Osteoblast (primary cell): Measurements from ENCODE around the gene SPIN1. TPM values are rescaled to one million over a fixed set of nuclear protein-coding genes. Genes with fewer than 3 reads are reported as not detected.
A peak's percentile ranks its signal among the peaks of the same experiment; 100 is the strongest.

Source experiments
- DNase-seq: peaks from one replicate; pipeline ENCODE4 v3.0.0; 2011; ENCODE audit warnings: low spot score, mixed read lengths; ENCODE audit not compliant: insufficient read length; ENCODE audit errors: missing footprints
- H2AFZ ChIP-seq: 2 replicates; pipeline ENCODE4 v1.6.0; 2011; ENCODE audit warnings: mild to moderate bottlenecking, low read length
- H3K27ac ChIP-seq: 2 replicates; pipeline ENCODE4 v1.5.1; 2011; ENCODE audit warnings: mild to moderate bottlenecking, low read depth, low read length, moderate library complexity
- H3K27me3 ChIP-seq: 2 replicates; pipeline ENCODE4 v1.6.0; 2012; ENCODE audit warnings: mild to moderate bottlenecking, control low read depth, inconsistent platforms, low read length, moderate library complexity; ENCODE audit not compliant: insufficient read depth
- H3K36me3 ChIP-seq: 2 replicates; pipeline ENCODE4 v1.5.1; 2011; ENCODE audit warnings: mild to moderate bottlenecking, low read length, control low read depth, moderate library complexity; ENCODE audit not compliant: insufficient read depth
- H3K4me1 ChIP-seq: 2 replicates; pipeline ENCODE4 v1.5.1; 2011; ENCODE audit warnings: mild to moderate bottlenecking, low read length, control low read depth, moderate library complexity; ENCODE audit not compliant: insufficient read depth
- H3K4me2 ChIP-seq: 2 replicates; pipeline ENCODE4 v1.6.0; 2011; ENCODE audit warnings: mild to moderate bottlenecking, low read length; ENCODE audit not compliant: insufficient read depth
- H3K4me3 ChIP-seq: fragments of 200-600 bp; sonication (generic); 3 replicates; pipeline ENCODE4 v1.5.1; 2012; ENCODE audit warnings: mild to moderate bottlenecking, low read length, inconsistent platforms; ENCODE audit not compliant: insufficient read depth
- H3K79me2 ChIP-seq: 2 replicates; pipeline ENCODE4 v1.6.0; 2012; ENCODE audit warnings: mild to moderate bottlenecking, low read length, control low read depth, inconsistent platforms; ENCODE audit not compliant: insufficient read depth
- H3K9me3 ChIP-seq: 2 replicates; pipeline ENCODE4 v1.5.1; 2011; ENCODE audit warnings: low read depth, low read length, control low read depth
- H4K20me1 ChIP-seq: 2 replicates; pipeline ENCODE4 v1.6.0; 2012; ENCODE audit warnings: mild to moderate bottlenecking, low read length, control low read depth; ENCODE audit not compliant: insufficient read depth
- total RNA-seq: library from RNA; depleted of rRNA; stranded (reverse); fragments of >200 nt; gene quantifications from 2 replicates; pipeline ENCODE4 v1.2.3, GENCODE V29; 2012
- TF ChIP-seq, protein P1 (sequence below): IDR thresholded peaks from 2 replicates; pipeline ENCODE4 v1.5.1; 2011; ENCODE audit warnings: mild to moderate bottlenecking, low read depth, low read length, moderate library complexity; ENCODE audit errors: extremely low read depth

The SPIN1 gene
- total RNA-seq, 1 donor = 162 TPM

DNA sequence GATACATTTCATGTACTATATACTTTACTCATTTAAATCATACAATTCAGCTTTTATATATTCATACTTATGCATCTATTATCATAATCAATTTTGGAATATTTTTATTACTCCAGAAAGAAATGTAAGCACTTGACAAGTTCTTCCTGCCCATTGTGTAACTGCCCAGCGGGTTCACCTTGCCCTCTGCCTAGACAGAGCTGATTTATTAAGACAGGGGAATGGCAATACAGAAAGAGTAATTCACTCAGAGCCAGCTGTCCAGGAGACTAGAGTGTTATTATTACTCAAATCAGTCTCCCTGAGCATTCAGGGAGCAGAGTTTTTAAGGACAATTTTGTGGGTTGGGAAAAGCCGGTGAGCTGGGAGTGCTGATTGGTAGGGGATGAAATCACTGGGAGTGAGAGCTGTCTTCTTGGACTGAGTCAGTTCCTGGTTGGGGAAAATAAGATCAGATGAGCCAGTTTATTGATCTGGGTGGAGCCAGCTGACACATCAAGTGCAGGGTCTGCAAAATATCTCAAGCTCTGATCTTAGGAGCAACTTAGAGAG is 16.1 kb upstream of the SPIN1 start:
- no peaks in the 10 kb centered on the region for H4K20me1 ChIP-seq
- H3K27me3 ChIP-seq = no peaks in the 10 kb centered on the region
- no peak overlapping the region for H3K4me3 ChIP-seq
- H3K9me3 ChIP-seq = no peaks in the 10 kb centered on the region
- H3K36me3 ChIP-seq = no peaks in the 10 kb centered on the region
- no peaks in the 10 kb centered on the region for H3K4me1 ChIP-seq
- H3K4me2 ChIP-seq = no peak overlapping the region
- TF ChIP-seq, protein P1, sequence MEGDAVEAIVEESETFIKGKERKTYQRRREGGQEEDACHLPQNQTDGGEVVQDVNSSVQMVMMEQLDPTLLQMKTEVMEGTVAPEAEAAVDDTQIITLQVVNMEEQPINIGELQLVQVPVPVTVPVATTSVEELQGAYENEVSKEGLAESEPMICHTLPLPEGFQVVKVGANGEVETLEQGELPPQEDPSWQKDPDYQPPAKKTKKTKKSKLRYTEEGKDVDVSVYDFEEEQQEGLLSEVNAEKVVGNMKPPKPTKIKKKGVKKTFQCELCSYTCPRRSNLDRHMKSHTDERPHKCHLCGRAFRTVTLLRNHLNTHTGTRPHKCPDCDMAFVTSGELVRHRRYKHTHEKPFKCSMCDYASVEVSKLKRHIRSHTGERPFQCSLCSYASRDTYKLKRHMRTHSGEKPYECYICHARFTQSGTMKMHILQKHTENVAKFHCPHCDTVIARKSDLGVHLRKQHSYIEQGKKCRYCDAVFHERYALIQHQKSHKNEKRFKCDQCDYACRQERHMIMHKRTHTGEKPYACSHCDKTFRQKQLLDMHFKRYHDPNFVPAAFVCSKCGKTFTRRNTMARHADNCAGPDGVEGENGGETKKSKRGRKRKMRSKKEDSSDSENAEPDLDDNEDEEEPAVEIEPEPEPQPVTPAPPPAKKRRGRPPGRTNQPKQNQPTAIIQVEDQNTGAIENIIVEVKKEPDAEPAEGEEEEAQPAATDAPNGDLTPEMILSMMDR = no peak
- H2AFZ ChIP-seq = peak overlapping the region; percentile 47
- H3K27ac ChIP-seq = no peak overlapping the region
- no peak for DNase-seq
- H3K79me2 ChIP-seq = no peaks in the 10 kb centered on the region

GRCh38 chr9:88373045-88373444 is 15.2 kb upstream of the SPIN1 start:
- no peaks in the 10 kb centered on the region for H3K27me3 ChIP-seq
- no peaks in the 10 kb centered on the region for H3K9me3 ChIP-seq
- H3K36me3 ChIP-seq = no peaks in the 10 kb centered on the region
- H3K27ac ChIP-seq = no peak overlapping the region
- H3K4me2 ChIP-seq = no peak overlapping the region
- H3K79me2 ChIP-seq = no peaks in the 10 kb centered on the region
- peak overlapping the region; percentile 36 for H2AFZ ChIP-seq
- H4K20me1 ChIP-seq = no peaks in the 10 kb centered on the region
- no peak for DNase-seq
- H3K4me1 ChIP-seq = no peaks in the 10 kb centered on the region
- TF ChIP-seq, protein P1 = no peak
- no peak overlapping the region for H3K4me3 ChIP-seq

- Histone ChIP-seq H3K4me3 (no peak overlapping the region), H3K9me3 (no peaks in the 10 kb centered on the region), H4K20me1 (no peaks in the 10 kb centered on the region), H3K79me2 (no peaks in the 10 kb centered on the region), H3K4me2 (no peak overlapping the region), H3K27me3 (no peaks in the 10 kb centered on the region), H3K4me1 (no peaks in the 10 kb centered on the region), H3K36me3 (no peaks in the 10 kb centered on the region), H3K27ac (no peak overlapping the region), H2AFZ (no peak overlapping the region)
- DNase-seq = peak; percentile 49
- TF ChIP-seq, protein P1 = peak; percentile 23
Observed at GRCh38 chr9:88378317-88378716, 9.9 kb upstream of the SPIN1 start.

DNA sequence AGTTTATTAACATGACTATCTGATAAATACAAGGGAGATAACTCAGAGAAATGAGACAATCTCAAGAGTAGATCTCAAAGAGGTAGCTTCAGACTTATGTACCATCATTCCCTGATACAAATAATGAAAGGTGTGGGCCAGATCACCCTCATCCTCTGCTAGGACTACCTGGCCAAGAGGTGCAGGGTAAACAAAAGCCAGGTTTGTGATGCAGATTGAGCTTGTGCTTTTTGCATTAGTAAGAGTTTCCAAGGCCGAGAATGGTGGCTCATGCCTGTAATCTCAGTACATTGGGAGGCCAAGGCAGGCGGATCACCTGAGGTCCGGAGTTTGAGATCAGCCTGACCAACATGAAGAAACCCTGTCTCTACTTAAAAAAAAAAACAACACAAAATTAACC is 8.9 kb upstream of the SPIN1 start:
- H3K79me2 ChIP-seq = no peaks in the 10 kb centered on the region
- no peaks in the 10 kb centered on the region for H4K20me1 ChIP-seq
- no peaks in the 10 kb centered on the region for H3K9me3 ChIP-seq
- no peak overlapping the region for H3K4me3 ChIP-seq
- TF ChIP-seq, protein P1 = no peak
- no peak overlapping the region for H3K27ac ChIP-seq
- H3K4me1 ChIP-seq = no peaks in the 10 kb centered on the region
- H3K4me2 ChIP-seq = no peak overlapping the region
- H2AFZ ChIP-seq = no peak overlapping the region
- no peaks in the 10 kb centered on the region for H3K36me3 ChIP-seq
- H3K27me3 ChIP-seq = no peaks in the 10 kb centered on the region
- no peak for DNase-seq
